H1 (cell line): ENCODE measurements around the gene ZNF101. TPM values are rescaled to one million over a fixed set of nuclear protein-coding genes. Genes with fewer than 3 reads are reported as not detected.
A peak's percentile ranks its signal among the peaks of the same experiment; 100 is the strongest.

Experiments
- CTCF ChIA-PET: fragments of 300-600 bp; sonication (Branson Sonifier 250); formaldehyde crosslinking; loops from one replicate; lab custom pipeline; 2021; ENCODE audit not compliant: partially characterized antibody; lab: Charles Lee
- POLR2A ChIA-PET: fragments of 300-600 bp; sonication (Branson Sonifier 250); formaldehyde crosslinking; loops from one replicate; lab custom pipeline; 2021; ENCODE audit warnings: inconsistent platforms; ENCODE audit not compliant: partially characterized antibody; lab: Charles Lee
- DNase-seq, 2 experiments: peaks; one replicate each; pipeline versions ENCODE4 v3.0.0 to v3.0.0-alpha.2; 2010 to 2022; ENCODE audit warnings: low spot score in 2 of 2, low read depth in 1 of 2, mixed read lengths in 1 of 2
- FAIRE-seq: peaks from 2 replicates; lab custom pipeline; 2011; peaks lifted over from hg19 to GRCh38; lab: Jason Lieb, UNC
- H2AFZ ChIP-seq: 2 replicates; pipeline ENCODE4 v1.8.1; 2012; ENCODE audit warnings: low read length, inconsistent platforms
- H2AK5ac ChIP-seq: 2 replicates; pipeline ENCODE4 v1.6.1; 2013; ENCODE audit warnings: low read depth, low read length
- H2BK120ac ChIP-seq: replicated peaks from 2 replicates; pipeline ENCODE3; 2013; ENCODE audit warnings: low read depth, low read length, inconsistent platforms
- H2BK12ac ChIP-seq: 2 replicates; pipeline ENCODE4 v1.6.1; 2013; ENCODE audit warnings: low read depth, low read length
- H2BK15ac ChIP-seq: 2 replicates; pipeline ENCODE4 v1.6.1; 2013; ENCODE audit warnings: low read length
- H2BK20ac ChIP-seq: 2 replicates; pipeline ENCODE4 v1.6.1; 2013; ENCODE audit warnings: low read length
- H2BK5ac ChIP-seq: 2 replicates; pipeline ENCODE4 v1.6.1; 2013; ENCODE audit warnings: low read depth, low read length
- H3K14ac ChIP-seq: 2 replicates; pipeline ENCODE4 v1.6.1; 2013; ENCODE audit warnings: inconsistent platforms; ENCODE audit not compliant: insufficient read length
- H3K18ac ChIP-seq: 2 replicates; pipeline ENCODE4 v1.6.1; 2013; ENCODE audit warnings: low read length; ENCODE audit errors: extremely low read depth
- H3K23ac ChIP-seq: 2 replicates; pipeline ENCODE4 v1.6.1; 2013; ENCODE audit warnings: inconsistent platforms; ENCODE audit not compliant: insufficient read length
- H3K23me2 ChIP-seq: 2 replicates; pipeline ENCODE4 v1.6.1; 2013; ENCODE audit warnings: low read depth, low read length
- H3K27ac ChIP-seq: 2 replicates; pipeline ENCODE4 v1.6.1; 2011; ENCODE audit warnings: low read depth, low read length, inconsistent platforms
- H3K27me3 ChIP-seq, 4 experiments: replicated peaks in 1 of 4; 1 replicate in 1 of 4; 2 replicates in 3 of 4; pipeline versions ENCODE4 v1.6.1 to v1.8.1; 2011 to 2013; ENCODE audit warnings: low read length in 3 of 4, mild to moderate bottlenecking in 3 of 4, inconsistent platforms in 2 of 4, mixed read lengths in 2 of 4, moderate library complexity in 1 of 4; ENCODE audit not compliant: control insufficient read depth in 3 of 4, insufficient read depth in 3 of 4; ENCODE audit errors: extremely low read depth in 1 of 4
- H3K36me3 ChIP-seq, 4 experiments: 2 replicates each; pipeline versions ENCODE4 v1.6.1 to v1.8.1; 2011 to 2013; ENCODE audit warnings: mild to moderate bottlenecking in 4 of 4, low read length in 3 of 4, moderate library complexity in 2 of 4, control low read depth in 1 of 4, inconsistent platforms in 1 of 4; ENCODE audit not compliant: insufficient read depth in 4 of 4, control insufficient read depth in 2 of 4
- H3K4ac ChIP-seq: replicated peaks from 2 replicates; pipeline ENCODE3; 2013; ENCODE audit warnings: low read length, low read depth, mixed read lengths, inconsistent platforms; ENCODE audit not compliant: insufficient read length
- H3K4me1 ChIP-seq, 4 experiments: replicated peaks in 1 of 4; 1 replicate in 1 of 4; 2 replicates in 3 of 4; pipeline versions ENCODE4 v1.6.1 to v1.8.1; 2011 to 2013; ENCODE audit warnings: low read length in 3 of 4, inconsistent platforms in 2 of 4, mixed read lengths in 1 of 4; ENCODE audit not compliant: insufficient read depth in 4 of 4, control insufficient read depth in 3 of 4
- H3K4me2 ChIP-seq, 2 experiments: 2 replicates each; pipeline versions ENCODE4 v1.6.1 to v1.8.1; 2011 to 2013; ENCODE audit warnings: low read depth in 2 of 2, low read length in 2 of 2, control low read depth in 1 of 2, inconsistent platforms in 1 of 2, mild to moderate bottlenecking in 1 of 2; ENCODE audit not compliant: insufficient read depth in 1 of 2
- H3K4me3 ChIP-seq, 4 experiments: fragments of 200-600, 300-600 bp in 1 of 4; sonication (generic), shearing (Covaris generic), sonication (Bioruptor Twin) in 1 of 4; 2 replicates each; pipeline versions ENCODE4 v1.5.1 to v1.8.1; 2011 to 2016; ENCODE audit warnings: low read length in 4 of 4, low read depth in 3 of 4, control low read depth in 2 of 4, inconsistent platforms in 2 of 4, mild to moderate bottlenecking in 2 of 4, mixed read lengths in 1 of 4, moderate library complexity in 1 of 4; ENCODE audit not compliant: insufficient read depth in 2 of 4; ENCODE audit errors: extremely low read depth in 1 of 4
- H3K56ac ChIP-seq: replicated peaks from 2 replicates; pipeline ENCODE3; 2013; ENCODE audit warnings: low read depth, mild to moderate bottlenecking, mixed read lengths, low read length, inconsistent platforms; ENCODE audit not compliant: insufficient read length
- H3K79me1 ChIP-seq: 2 replicates; pipeline ENCODE4 v1.6.1; 2013; ENCODE audit warnings: low read depth, low read length, control low read depth
- H3K79me2 ChIP-seq, 2 experiments: 2 replicates each; pipeline versions ENCODE4 v1.6.1 to v1.8.1; 2012 to 2013; ENCODE audit warnings: low read length in 2 of 2, mild to moderate bottlenecking in 2 of 2, inconsistent platforms in 1 of 2; ENCODE audit not compliant: insufficient read depth in 2 of 2, control insufficient read depth in 1 of 2
- H3K9ac ChIP-seq, 4 experiments: replicated peaks in 1 of 4; 1 replicate in 1 of 4; 2 replicates in 3 of 4; pipeline versions ENCODE4 v1.6.1 to v1.8.1; 2011 to 2013; ENCODE audit warnings: low read depth in 3 of 4, low read length in 3 of 4, control low read depth in 2 of 4, mild to moderate bottlenecking in 2 of 4, moderate library complexity in 2 of 4, inconsistent platforms in 1 of 4; ENCODE audit errors: extremely low read depth in 1 of 4
- H3K9me3 ChIP-seq, 2 experiments: 2 replicates each; pipeline versions ENCODE4 v1.6.1 to v1.8.1; 2012 to 2013; ENCODE audit warnings: mild to moderate bottlenecking in 2 of 2, moderate library complexity in 2 of 2, control low read depth in 1 of 2, inconsistent platforms in 1 of 2, low read depth in 1 of 2, low read length in 1 of 2, mixed read lengths in 1 of 2; ENCODE audit not compliant: insufficient read depth in 2 of 2
- H4K20me1 ChIP-seq, 2 experiments: replicated peaks in 1 of 2; 2 replicates each; pipeline versions ENCODE3 to v1.8.1; 2011 to 2013; ENCODE audit warnings: inconsistent platforms in 2 of 2, low read length in 2 of 2, mild to moderate bottlenecking in 1 of 2; ENCODE audit not compliant: insufficient read depth in 2 of 2, control insufficient read depth in 1 of 2
- H4K5ac ChIP-seq: 2 replicates; pipeline ENCODE4 v1.6.1; 2013; ENCODE audit warnings: low read length, low read depth, mixed read lengths, inconsistent platforms; ENCODE audit not compliant: insufficient read length
- H4K8ac ChIP-seq: 2 replicates; pipeline ENCODE4 v1.8.0; 2013; ENCODE audit warnings: mild to moderate bottlenecking, moderate library complexity, low read length, inconsistent platforms; ENCODE audit not compliant: insufficient read depth; ENCODE audit errors: extremely low read depth
- H4K91ac ChIP-seq: replicated peaks from 2 replicates; pipeline ENCODE3; 2013; ENCODE audit warnings: low read length, mixed read lengths, inconsistent platforms; ENCODE audit not compliant: insufficient read length
- WGBS, 2 experiments: shearing (Covaris generic) in 1 of 2; methylation state at CpG; one replicate each; pipeline versions ENCODE4 v1.1.6 to v1.1.7; 2013 to 2015; ENCODE audit warnings: low lambda C conversion rate in 2 of 2, mixed read lengths in 2 of 2, inconsistent platforms in 1 of 2, low coverage in 1 of 2, missing lambda C conversion rate in 1 of 2; ENCODE audit not compliant: insufficient replicate concordance in 2 of 2, insufficient coverage in 1 of 2, insufficient read length in 1 of 2; ENCODE audit errors: extremely low coverage in 1 of 2, missing lambda C conversion rate in 1 of 2; 5-methylcytosine and 5-hydroxymethylcytosine counted together
- polyA plus RNA-seq, 7 experiments: library from polyadenylated mRNA; depleted of rRNA in 3 of 7; stranded (reverse) in 5 of 7; unstranded in 2 of 7; fragments of >200 nt in 5 of 7; fragments of 200-250 nt in 2 of 7; gene quantifications; 1 replicate in 5 of 7; 2 replicates in 1 of 7; 4 replicates in 1 of 7; pipeline versions ENCODE4 v1.2.1 to v1.2.3, GENCODE V29; 2011 to 2013; ENCODE audit warnings: missing spikeins in 2 of 7, mixed read lengths in 2 of 7
- total RNA-seq: library from RNA; stranded (reverse); fragmentation: NEBNext Ultra II Directional; extraction: Animal tissue kit (Norgen Biotek cat#: 25700); gene quantifications from 2 replicates; pipeline ENCODE4 v1.2.1, GENCODE V29; 2021

The ZNF101 gene
- total and polyA plus RNA-seq, 2 of the 8 experiments (the other 6 are each of a cell fraction or from before 2014, with no cell fraction given): 13.0 to 50.9 TPM

DNA sequence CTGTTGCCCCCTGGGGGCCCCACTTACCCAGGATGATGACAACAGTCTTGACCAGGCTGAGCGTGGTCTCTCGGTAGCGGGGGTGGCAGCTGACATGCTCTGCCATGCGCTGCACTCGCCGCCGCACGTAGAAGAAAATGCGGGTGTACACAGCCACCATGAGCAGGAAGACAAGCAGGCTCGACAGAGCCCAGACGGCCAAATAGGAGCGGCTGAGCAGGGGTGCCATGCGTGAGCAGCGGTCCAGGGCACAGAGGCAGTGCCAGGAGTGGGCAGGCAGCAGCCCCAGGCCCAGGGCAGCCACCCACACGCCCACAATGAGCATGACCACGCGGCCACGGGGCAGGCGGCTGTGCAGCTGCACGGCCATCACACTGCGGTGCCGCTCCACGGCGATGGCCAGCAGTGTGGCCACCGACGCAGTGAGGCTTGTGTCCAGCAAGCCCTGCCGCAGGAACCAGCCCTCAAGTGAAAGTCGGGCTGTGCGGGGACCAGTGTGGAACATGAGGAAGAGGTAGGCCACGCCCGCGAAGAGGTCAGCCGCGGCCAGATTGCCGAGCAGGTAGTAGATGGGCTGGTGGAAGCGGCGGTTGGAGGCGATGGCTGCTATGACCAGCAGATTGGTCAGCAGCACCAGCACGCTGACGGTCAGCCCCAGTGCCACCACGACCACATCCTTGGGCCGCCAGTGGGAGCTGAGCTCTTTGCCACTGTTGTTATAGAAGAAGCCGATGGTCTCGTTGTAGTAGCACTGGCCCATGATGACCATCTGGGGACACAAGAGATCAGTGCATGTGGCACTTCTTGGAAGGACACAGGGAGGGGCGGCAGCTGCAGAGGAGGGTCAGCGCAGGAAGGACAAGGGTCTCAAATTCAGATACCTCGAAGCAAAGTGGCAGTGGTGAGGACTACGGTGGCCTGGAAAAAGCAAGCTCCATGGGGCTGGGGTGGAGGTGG lies 41.8 kb upstream of the ZNF101 start:
- Histone ChIP-seq H2AFZ (no peak overlapping the region), H3K4me1 (peaks cover 0 to 11% (median 8%) of the 10 kb centered on the region in 4 experiments; a peak in 5 of 7 replicates), H2BK5ac (no peak overlapping the region; the same call in 1 of the 2 replicates), H3K9ac (peak overlapping the region in 3 of 4 experiments; percentile 68 to 78 (median 76); a peak in 5 of 7 replicates), H3K27me3 (no peaks in the 10 kb centered on the region), H4K91ac (peak overlapping the region; percentile 70), H4K20me1 (peaks cover 3 to 9% of the 10 kb centered on the region in 2 experiments), H2AK5ac (peak overlapping the region; percentile 77), H3K27ac (0 out of 2 replicates have a peak overlapping the region, but pooled peaks have one; percentile 72), H4K5ac (no peak overlapping the region), H3K4me3 (peak overlapping the region; percentile 69 to 82 (median 74)), H3K23me2 (peaks cover 10% of the 10 kb centered on the region), H3K23ac (no peak overlapping the region), H4K8ac (peak overlapping the region; percentile 42), H2BK20ac (no peak overlapping the region), H3K56ac (no peak overlapping the region), H3K9me3 (no peaks in the 10 kb centered on the region), H2BK15ac (peak overlapping the region; percentile 88; the same call in 1 of the 2 replicates), H3K79me1 (peaks cover 10% of the 10 kb centered on the region), H3K79me2 (peaks cover 0 to 18% of the 10 kb centered on the region in 2 experiments; a peak in 3 of 4 replicates), H3K14ac (no peak overlapping the region), H3K36me3 (peaks cover 6 to 10% (median 8%) of the 10 kb centered on the region in 4 experiments; a peak in 7 of 8 replicates), H3K18ac (no peak overlapping the region; the same call in 1 of the 2 replicates), H3K4me2 (peak overlapping the region; percentile 91 to 95), H2BK120ac (no peak overlapping the region), H2BK12ac (peak overlapping the region; percentile 61; the same call in 1 of the 2 replicates), H3K4ac (no peak overlapping the region)
- no peak for FAIRE-seq
- ChIA-PET CTCF (interaction anchor here (0.6 to 1.7 kb wide), 8 partner anchors 19 to 371 kb away, joined by 3 to 6 read pairs (median 3); no protein-coding TSS in a partner anchor), POLR2A (interaction anchor here (0.5 to 4.2 kb wide), 14 partner anchors 8 to 275 kb away, joined by 3 to 46 read pairs (median 3); partner anchors contain the start of genes GMIP, NDUFA13, PBX4 and TSSK6)
- 95% methylated on average over 48 of the region's 48 CpGs; no CpG with 5 or more reads in 1 of the 2 experiments for WGBS, 2 experiments
- no peak for DNase-seq
